A549 (cell line): ENCODE results near the gene ATP8B4. TPM values are rescaled to one million over a fixed set of nuclear protein-coding genes. Genes with fewer than 3 reads are reported as not detected.

ENCODE experiments used
- ATAC-seq, 2 experiments: fragments of 200-7000 bp in 1 of 2; fragments of >200 bp in 1 of 2; cut with Nextera tagmentation in 1 of 2; cut with Tn5 transposase in 1 of 2; 3 replicates each; pipeline versions ENCODE4 v1.8.0 to v1.9.1; 2018 to 2020; ENCODE audit warnings: mild to moderate bottlenecking in 1 of 2, moderate library complexity in 1 of 2
- CTCF ChIA-PET: fragments of 300-600 bp; sonication (Branson Sonifier 250); formaldehyde crosslinking; extraction: SDS; loops from one replicate; lab custom pipeline; 2021; ENCODE audit warnings: antibody characterized with exemption, inconsistent platforms; lab: Yijun Ruan, JAX
- POLR2A ChIA-PET: fragments of 350-600 bp; formaldehyde crosslinking; extraction: SDS; loops from one replicate; lab custom pipeline; 2021; ENCODE audit warnings: antibody characterized with exemption, inconsistent platforms; lab: Yijun Ruan, JAX
- DNase-seq, 2 experiments: peaks; one replicate each; pipeline versions ENCODE4 v3.0.0 to v3.0.0-alpha.2; 2011 to 2016; ENCODE audit warnings: low read depth in 1 of 2, low spot score in 1 of 2
- FAIRE-seq: peaks from 2 replicates; lab custom pipeline; 2011; peaks lifted over from hg19 to GRCh38; lab: Jason Lieb, UNC
- H3K27ac ChIP-seq, 2 experiments: fragments of >200 bp; sonication (Bioruptor Twin); formaldehyde crosslinking; 3 replicates each; pipeline ENCODE4 v1.5.1; 2016 to 2017
- H3K4me1 ChIP-seq: fragments of >200 bp; sonication (Bioruptor Twin); formaldehyde crosslinking; 3 replicates; pipeline ENCODE4 v1.6.1; 2016
- H3K4me2 ChIP-seq: fragments of >200 bp; sonication (Bioruptor Twin); formaldehyde crosslinking; 3 replicates; pipeline ENCODE4 v1.6.1; 2016
- H3K4me3 ChIP-seq: fragments of >200 bp; sonication (Bioruptor Twin); formaldehyde crosslinking; 3 replicates; pipeline ENCODE4 v1.5.1; 2016
- H3K9me3 ChIP-seq: fragments of >200 bp; sonication (Bioruptor Twin); formaldehyde crosslinking; 3 replicates; pipeline ENCODE4 v1.6.1; 2016
- CBX2 ChIP-seq: fragments of 200-600 bp; sonication (generic); IDR thresholded peaks from 2 replicates; pipeline ENCODE4 v1.6.1; 2016; ENCODE audit warnings: low read depth, mild to moderate bottlenecking, borderline replicate concordance
- CBX8 ChIP-seq: fragments of 200-600 bp; sonication (generic); IDR thresholded peaks from 2 replicates; pipeline ENCODE4 v1.6.1; 2016
- CHD2 ChIP-seq: fragments of 150-350 bp; IDR thresholded peaks from 2 replicates; pipeline ENCODE4 v1.6.1; 2014; ENCODE audit warnings: low read length; ENCODE audit not compliant: partially characterized antibody
- CHD4 ChIP-seq: fragments of 200-600 bp; sonication (generic); IDR thresholded peaks from 2 replicates; pipeline ENCODE4 v1.6.1; 2016; ENCODE audit warnings: antibody characterized with exemption, mild to moderate bottlenecking, borderline replicate concordance
- CTCF ChIP-seq: fragments of >200 bp; sonication (Bioruptor Twin); formaldehyde crosslinking; IDR thresholded peaks from 3 replicates; pipeline ENCODE4 v1.5.1; 2016
- EP300 ChIP-seq, 2 experiments: fragments of >200 bp; sonication (Bioruptor Twin); formaldehyde crosslinking; IDR thresholded peaks; 2 replicates in 1 of 2; 3 replicates in 1 of 2; pipeline ENCODE4 v1.6.1; 2016 to 2017
- ESRRA ChIP-seq: fragments of 150-350 bp; IDR thresholded peaks from 2 replicates; pipeline ENCODE4 v1.6.1; 2014; ENCODE audit warnings: mild to moderate bottlenecking, low read length, borderline replicate concordance
- FOSB ChIP-seq: fragments of 250-450 bp; sonication (Bioruptor Pico); IDR thresholded peaks from 2 replicates; pipeline ENCODE4 v1.5.0; 2020; ENCODE audit warnings: mild to moderate bottlenecking, moderate library complexity
- HDAC2 ChIP-seq: fragments of 200-600 bp; sonication (generic); IDR thresholded peaks from 2 replicates; pipeline ENCODE4 v1.6.1; 2016
- HEYL ChIP-seq: fragments of 250-450 bp; sonication (Bioruptor Pico); IDR thresholded peaks from 2 replicates; pipeline ENCODE4 v1.8.0; 2021; ENCODE audit warnings: mild to moderate bottlenecking, moderate library complexity
- HOXA7 ChIP-seq: fragments of 250-450 bp; sonication (Bioruptor Pico); IDR thresholded peaks from 2 replicates; pipeline ENCODE4 v1.5.0; 2020; ENCODE audit warnings: mild to moderate bottlenecking, moderate library complexity
- HOXB13 ChIP-seq: fragments of 250-450 bp; sonication (Bioruptor Pico); IDR thresholded peaks from 2 replicates; pipeline ENCODE4 v1.5.0; 2020; ENCODE audit warnings: low read depth, mild to moderate bottlenecking, moderate library complexity
- JUN ChIP-seq, 2 experiments: fragments of >200 bp; sonication (Bioruptor Twin); formaldehyde crosslinking; IDR thresholded peaks; 2 replicates in 1 of 2; 3 replicates in 1 of 2; pipeline ENCODE4 v1.6.1; 2016 to 2017
- JUNB ChIP-seq: fragments of >200 bp; sonication (Bioruptor Twin); formaldehyde crosslinking; IDR thresholded peaks from 2 replicates; pipeline ENCODE4 v1.6.1; 2016
- KDM1A ChIP-seq: fragments of 200-600 bp; sonication (generic); IDR thresholded peaks from 2 replicates; pipeline ENCODE4 v1.6.1; 2016; ENCODE audit warnings: low read depth, mild to moderate bottlenecking
- MAFK ChIP-seq: fragments of 450-650 bp; IDR thresholded peaks from 2 replicates; pipeline ENCODE4 v1.6.1; 2014; ENCODE audit not compliant: partially characterized antibody
- MYC ChIP-seq: IDR thresholded peaks from 2 replicates; pipeline ENCODE4 v1.6.1; 2012; ENCODE audit warnings: mild to moderate bottlenecking, inconsistent platforms, low read length, improper control_type of control experiment, borderline replicate concordance
- NPAS2 ChIP-seq: fragments of 250-450 bp; sonication (Bioruptor Pico); IDR thresholded peaks from 2 replicates; pipeline ENCODE4 v1.8.0; 2022; ENCODE audit warnings: mild to moderate bottlenecking, moderate library complexity, borderline replicate concordance
- NR3C1 ChIP-seq: fragments of >200 bp; sonication (Bioruptor Twin); formaldehyde crosslinking; IDR thresholded peaks from 3 replicates; pipeline ENCODE4 v1.6.1; 2017
- PBX3 ChIP-seq: IDR thresholded peaks from 2 replicates; pipeline ENCODE4 v1.6.1; 2012
- PHF8 ChIP-seq: fragments of 200-600 bp; sonication (generic); IDR thresholded peaks from 2 replicates; pipeline ENCODE4 v1.6.1; 2016; ENCODE audit warnings: low read depth, mild to moderate bottlenecking, antibody characterized with exemption, moderate library complexity, borderline replicate concordance
- POLR2A ChIP-seq: IDR thresholded peaks from 2 replicates; pipeline ENCODE4 v1.6.1; 2012; ENCODE audit warnings: mild to moderate bottlenecking, low read length
- POLR2AphosphoS2 ChIP-seq: conservative IDR thresholded peaks from 2 replicates; pipeline ENCODE4 v1.6.1; 2012; ENCODE audit warnings: low read length, improper control_type of control experiment, inconsistent platforms
- RAD21 ChIP-seq, 2 experiments: fragments of >200 bp in 1 of 2; sonication (Bioruptor Twin) in 1 of 2; formaldehyde crosslinking in 1 of 2; IDR thresholded peaks in 1 of 2; conservative IDR thresholded peaks in 1 of 2; 2 replicates in 1 of 2; 3 replicates in 1 of 2; pipeline ENCODE4 v1.6.1; 2012 to 2018; ENCODE audit warnings: inconsistent platforms in 1 of 2
- SMC3 ChIP-seq: fragments of >200 bp; sonication (Bioruptor Twin); formaldehyde crosslinking; IDR thresholded peaks from 3 replicates; pipeline ENCODE4 v1.6.1; 2018; ENCODE audit warnings: inconsistent platforms
- SREBF2 ChIP-seq: fragments of 450-650 bp; IDR thresholded peaks from 2 replicates; pipeline ENCODE4 v1.6.1; 2014; ENCODE audit warnings: mild to moderate bottlenecking, moderate library complexity
- USF2 ChIP-seq: fragments of 450-650 bp; IDR thresholded peaks from 2 replicates; pipeline ENCODE4 v1.6.1; 2014; ENCODE audit warnings: antibody characterized with exemption
- ZNF302 ChIP-seq: fragments of 250-450 bp; sonication (Bioruptor Pico); IDR thresholded peaks from 2 replicates; pipeline ENCODE4 v1.9.0; 2021; ENCODE audit warnings: inconsistent platforms, mild to moderate bottlenecking, moderate library complexity
- ZSCAN20 ChIP-seq: fragments of 250-450 bp; sonication (Bioruptor Pico); IDR thresholded peaks from 2 replicates; pipeline ENCODE4 v1.8.0; 2022; ENCODE audit warnings: mild to moderate bottlenecking, moderate library complexity
- WGBS: methylation state at CpG from one replicate; pipeline ENCODE4 v1.1.6; 2017; ENCODE audit errors: missing lambda C conversion rate; 5-methylcytosine and 5-hydroxymethylcytosine counted together
- polyA plus RNA-seq, 4 experiments: library from polyadenylated mRNA; depleted of rRNA in 3 of 4; stranded (reverse); fragments of >200 nt; fragmentation: RNase III in 1 of 4; extraction: RNeasy Plus Mini Kit Qiagen cat#74134 plus additional on column Dnase treatment in 1 of 4; gene quantifications; 2 replicates in 3 of 4; 3 replicates in 1 of 4; pipeline ENCODE4 v1.2.3, GENCODE V29; 2011 to 2017
- TF ChIP-seq, protein P1 (sequence below): fragments of 250-450 bp; sonication (Bioruptor Pico); IDR thresholded peaks from 2 replicates; pipeline ENCODE4 v1.5.0; 2020; ENCODE audit warnings: low read depth, mild to moderate bottlenecking, moderate library complexity

The ATP8B4 gene
- polyA plus RNA-seq, 2 of the 4 experiments (the other 2 are of a cell fraction): 0.88 to 1.7 TPM

DNA sequence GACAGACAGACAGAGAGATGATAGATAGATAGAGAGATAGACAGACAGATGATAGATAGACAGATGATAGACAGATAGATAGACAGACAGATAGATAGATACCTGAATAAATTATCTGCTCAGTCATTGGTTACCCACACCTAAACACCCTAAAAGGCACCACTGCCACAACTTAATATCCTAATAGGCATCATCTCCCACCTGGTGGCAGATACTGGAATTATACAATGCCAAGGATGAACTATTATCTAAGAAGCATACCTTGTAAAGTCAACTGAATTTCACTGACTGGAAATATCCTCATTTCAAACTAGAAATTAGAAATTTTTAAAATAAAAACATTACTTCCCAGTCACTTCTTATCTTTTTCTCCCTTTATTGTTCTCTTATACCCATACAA lies 19.4 kb upstream of the ATP8B4 start:
- DNase-seq (peak in 1 of 2 experiments; percentile 51), FAIRE-seq (no peak), ATAC-seq (0 out of 6 replicates have a peak, but pooled peaks of 1 of the 2 experiments have one; percentile 13)
- Histone ChIP-seq H3K27ac (peak overlapping the region; percentile 69 to 86), H3K4me2 (0 out of 3 replicates have a peak overlapping the region, but pooled peaks have one; percentile 73), H3K4me1 (peaks cover 52% of the 10 kb centered on the region), H3K9me3 (no peaks in the 10 kb centered on the region), H3K4me3 (no peak overlapping the region)
- no peak for TF ChIP-seq NPAS2 (CRISPR knock-in tag)
- no peak for TF ChIP-seq HDAC2
- peak; percentile 31; the same call in 2 of the 3 replicates for TF ChIP-seq CTCF
- TF ChIP-seq RAD21 (conservative IDR thresholded peaks at IDR 0.05 in 1 of 2, IDR thresholded peaks at IDR 0.05 in 1 of 2): peak; percentile 34 to 62; a peak in 3 of 5 replicates
- no peak for TF ChIP-seq FOSB (CRISPR knock-in tag)
- no peak for TF ChIP-seq CHD4
- peak; percentile 41 for TF ChIP-seq SMC3
- ChIA-PET POLR2A (no interaction called here), CTCF (interaction anchor here (0.9 to 1.9 kb wide), 4 partner anchors 7 to 903 kb away, joined by 3 to 13 read pairs (median 9); no protein-coding TSS in a partner anchor)

DNA sequence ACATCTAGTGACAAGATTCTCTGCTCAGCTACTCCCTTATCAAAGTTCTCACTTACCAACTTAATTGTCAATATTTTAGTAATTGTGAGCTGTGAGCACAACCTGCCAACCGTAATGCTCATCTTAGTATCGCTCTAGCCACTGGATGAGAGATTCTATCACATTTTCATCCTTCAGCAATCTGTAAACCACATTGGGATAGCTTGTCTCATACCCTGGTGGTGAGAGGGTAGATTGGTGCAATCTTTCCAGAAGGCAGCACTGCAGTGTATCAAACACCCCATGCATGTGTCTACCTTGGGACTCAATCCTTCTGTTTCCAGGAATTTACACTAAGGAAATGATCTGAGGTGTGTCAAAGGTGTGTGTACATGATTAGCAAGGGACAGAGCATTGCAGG lies 18.9 kb upstream of the ATP8B4 start:
- Histone ChIP-seq H3K4me3 (peak overlapping the region; percentile 4; the same call in 1 of the 3 replicates), H3K27ac (peak overlapping the region; percentile 69 to 86), H3K4me1 (peaks cover 52% of the 10 kb centered on the region), H3K4me2 (peak overlapping the region; percentile 73), H3K9me3 (no peaks in the 10 kb centered on the region)
- ChIA-PET CTCF (interaction anchor here (0.9 to 1.9 kb wide), 7 partner anchors 8 to 903 kb away, joined by 3 to 13 read pairs (median 6); no protein-coding TSS in a partner anchor), POLR2A (interaction anchor here (0.7 to 1.0 kb wide), 2 partner anchors 28 to 217 kb away, joined by 3 to 4 read pairs; partner anchors contain the start of gene GABPB1)
- no peak for FAIRE-seq
- TF ChIP-seq POLR2AphosphoS2: no peak
- no peak for TF ChIP-seq SREBF2
- TF ChIP-seq FOSB (CRISPR knock-in tag): no peak
- TF ChIP-seq PHF8: no peak
- no peak for TF ChIP-seq KDM1A
- 0 out of 2 replicates have a peak, but pooled peaks have one; percentile 0 for TF ChIP-seq MYC
- no peak for TF ChIP-seq HOXA7
- ATAC-seq: peak; percentile 55 to 57
- 97% methylated on average over 2 of the region's 2 CpGs for WGBS
- no peak for DNase-seq

DNA sequence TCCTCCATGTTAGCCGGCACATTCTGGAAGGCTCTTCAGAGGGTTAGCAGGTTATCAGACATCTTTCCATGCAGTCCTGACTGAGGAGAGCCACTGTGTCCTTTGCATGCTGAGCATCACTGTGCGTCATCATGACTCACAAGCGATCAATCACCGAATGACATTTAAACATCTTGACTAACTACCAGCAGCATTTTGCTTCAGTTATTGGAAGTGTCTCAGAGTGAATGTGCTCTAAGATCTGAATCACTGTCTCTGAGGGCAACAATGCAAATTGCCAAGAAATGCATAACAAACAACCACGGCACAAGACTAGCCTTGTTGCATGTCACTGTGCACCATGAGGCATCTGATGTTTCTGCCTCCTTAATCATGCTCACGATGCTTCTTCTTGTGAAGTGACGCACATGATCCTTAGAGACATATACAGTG lies 18.3 kb upstream of the ATP8B4 start:
- Histone ChIP-seq H3K9me3 (no peaks in the 10 kb centered on the region), H3K4me2 (peak overlapping the region; percentile 73), H3K4me3 (peak overlapping the region; percentile 4; the same call in 1 of the 3 replicates), H3K4me1 (peaks cover 52% of the 10 kb centered on the region), H3K27ac (peak overlapping the region; percentile 69 to 86)
- ATAC-seq (peak; percentile 81 to 86), DNase-seq (peak; percentile 77 to 94), FAIRE-seq (peak; percentile 96)
- POLR2A ChIA-PET: interaction anchor here (0.7 to 1.0 kb wide), 2 partner anchors 29 to 218 kb away, joined by 3 to 4 read pairs; partner anchors contain the start of gene GABPB1
- WGBS: 8% methylated on average over 7 of the region's 7 CpGs
- CTCF ChIA-PET: interaction anchor here (0.9 to 1.9 kb wide), 8 partner anchors 9 to 902 kb away, joined by 3 to 13 read pairs (median 5); no protein-coding TSS in a partner anchor
- TF ChIP-seq ESRRA (no peak), PBX3 (peak; percentile 96), JUN (IDR thresholded peaks at IDR 0.05) (peak; percentile 80 to 85), CBX2 (no peak), HOXB13 (CRISPR knock-in tag) (no peak; the same call in 1 of the 2 replicates), CHD2 (no peak), HEYL (no peak), JUNB (peak; percentile 98), MAFK (peak; percentile 74), NR3C1 (no peak), POLR2AphosphoS2 (no peak), RAD21 (conservative IDR thresholded peaks at IDR 0.05 in 1 of 2, IDR thresholded peaks at IDR 0.05 in 1 of 2) (peak in 1 of 2 experiments; percentile 33; a peak in 3 of 5 replicates), ZNF302 (CRISPR knock-in tag) (no peak), USF2 (no peak), POLR2A (no peak), NPAS2 (CRISPR knock-in tag) (no peak), EP300 (IDR thresholded peaks at IDR 0.05) (peak; percentile 64 to 88; a peak in 4 of 5 replicates), CBX8 (no peak), CHD4 (no peak), ZSCAN20 (CRISPR knock-in tag) (no peak)
- TF ChIP-seq, protein P1, sequence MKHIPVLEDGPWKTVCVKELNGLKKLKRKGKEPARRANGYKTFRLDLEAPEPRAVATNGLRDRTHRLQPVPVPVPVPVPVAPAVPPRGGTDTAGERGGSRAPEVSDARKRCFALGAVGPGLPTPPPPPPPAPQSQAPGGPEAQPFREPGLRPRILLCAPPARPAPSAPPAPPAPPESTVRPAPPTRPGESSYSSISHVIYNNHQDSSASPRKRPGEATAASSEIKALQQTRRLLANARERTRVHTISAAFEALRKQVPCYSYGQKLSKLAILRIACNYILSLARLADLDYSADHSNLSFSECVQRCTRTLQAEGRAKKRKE (CRISPR knock-in tag): no peak
